ENCODE data around the gene HEXIM2.

DNA sequence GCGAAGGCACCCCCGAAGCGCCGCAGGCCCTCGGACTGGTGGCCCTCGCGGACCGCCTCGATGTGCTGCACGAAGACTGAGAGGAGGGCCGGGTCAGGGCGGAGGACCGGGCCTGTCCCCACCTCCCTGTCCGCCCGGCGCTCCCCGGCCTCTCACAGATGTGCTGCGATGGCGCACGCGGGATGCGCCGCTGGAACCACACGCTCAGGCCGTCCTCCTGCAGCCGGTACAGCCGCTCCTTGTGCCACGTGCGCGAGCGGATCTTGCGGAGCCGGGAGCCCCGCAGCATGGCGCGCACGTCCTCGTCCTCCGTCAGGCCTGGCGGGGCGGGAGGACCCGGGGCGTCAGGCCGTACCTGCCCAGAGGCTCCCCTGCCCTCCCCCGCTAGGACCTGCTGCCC, 40.6 kb upstream of the HEXIM2 start:
- TF ChIP-seq, protein P1, sequence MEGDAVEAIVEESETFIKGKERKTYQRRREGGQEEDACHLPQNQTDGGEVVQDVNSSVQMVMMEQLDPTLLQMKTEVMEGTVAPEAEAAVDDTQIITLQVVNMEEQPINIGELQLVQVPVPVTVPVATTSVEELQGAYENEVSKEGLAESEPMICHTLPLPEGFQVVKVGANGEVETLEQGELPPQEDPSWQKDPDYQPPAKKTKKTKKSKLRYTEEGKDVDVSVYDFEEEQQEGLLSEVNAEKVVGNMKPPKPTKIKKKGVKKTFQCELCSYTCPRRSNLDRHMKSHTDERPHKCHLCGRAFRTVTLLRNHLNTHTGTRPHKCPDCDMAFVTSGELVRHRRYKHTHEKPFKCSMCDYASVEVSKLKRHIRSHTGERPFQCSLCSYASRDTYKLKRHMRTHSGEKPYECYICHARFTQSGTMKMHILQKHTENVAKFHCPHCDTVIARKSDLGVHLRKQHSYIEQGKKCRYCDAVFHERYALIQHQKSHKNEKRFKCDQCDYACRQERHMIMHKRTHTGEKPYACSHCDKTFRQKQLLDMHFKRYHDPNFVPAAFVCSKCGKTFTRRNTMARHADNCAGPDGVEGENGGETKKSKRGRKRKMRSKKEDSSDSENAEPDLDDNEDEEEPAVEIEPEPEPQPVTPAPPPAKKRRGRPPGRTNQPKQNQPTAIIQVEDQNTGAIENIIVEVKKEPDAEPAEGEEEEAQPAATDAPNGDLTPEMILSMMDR (IDR thresholded peaks at IDR 0.05), result no peak
- no peak for TF ChIP-seq POLR2A (IDR thresholded peaks at IDR 0.05)

All from testis (tissue), 2 donors.